GM12878 (cell line): ENCODE data around the gene ZNF527. TPM values are rescaled to one million over a fixed set of nuclear protein-coding genes. Genes with fewer than 3 reads are reported as not detected.

Experiments
- ATAC-seq: fragments of 200-7000 bp; cut with Tn5 transposase; 3 replicates; pipeline ENCODE4 v1.9.1; 2020; ENCODE audit warnings: mild to moderate bottlenecking, moderate library complexity
- BruUV-seq: library from RNA; stranded (reverse); fragments of 400-500 nt; replicated peaks from 2 replicates; lab custom pipeline; 2021; lab: Mats Ljungman, UMichigan
- CTCF ChIA-PET: fragments of 300-600 bp; sonication (Branson Sonifier 250); formaldehyde crosslinking; extraction: SDS; loops from one replicate; lab custom pipeline; 2021; ENCODE audit warnings: inconsistent platforms; lab: Yijun Ruan, JAX
- POLR2A ChIA-PET: fragments of 350-600 bp; formaldehyde crosslinking; extraction: SDS; loops from one replicate; lab custom pipeline; 2021; ENCODE audit warnings: inconsistent platforms; lab: Charles Lee
- RAD21 ChIA-PET: fragments of 300-600 bp; sonication (Branson Sonifier 250); formaldehyde crosslinking; loops from one replicate; lab custom pipeline; 2023; ENCODE audit warnings: antibody characterized with exemption; ENCODE audit not compliant: unreplicated experiment; lab: Charles Lee
- SMC1A ChIA-PET: fragments of 300-600 bp; sonication (Branson Sonifier 250); formaldehyde crosslinking; loops from one replicate; lab custom pipeline; 2023; ENCODE audit not compliant: unreplicated experiment, uncharacterized antibody; lab: Charles Lee
- DNase-seq: peaks from one replicate; pipeline ENCODE4 v3.0.0-alpha.2; 2011; ENCODE audit warnings: low read depth, low spot score
- FAIRE-seq: peaks from 3 replicates; lab custom pipeline; 2011; peaks lifted over from hg19 to GRCh38; lab: Jason Lieb, UNC
- H2AFZ ChIP-seq: 2 replicates; pipeline ENCODE4 v1.6.0; 2011; ENCODE audit warnings: low read depth, low read length, control low read depth; ENCODE audit not compliant: control insufficient read depth
- H3K27ac ChIP-seq: 2 replicates; pipeline ENCODE4 v1.5.1; 2011; ENCODE audit warnings: control low read depth; ENCODE audit not compliant: control insufficient read depth, insufficient read depth
- H3K27me3 ChIP-seq, 2 experiments: replicated peaks in 1 of 2; 2 replicates each; pipeline versions ENCODE4 v1.6.0 to v1.6.1; 2011; ENCODE audit warnings: low read length in 1 of 2; ENCODE audit not compliant: control insufficient read depth in 2 of 2, insufficient read depth in 2 of 2
- H3K36me3 ChIP-seq, 2 experiments: 2 replicates each; pipeline ENCODE4 v1.5.1; 2011; ENCODE audit warnings: low read length in 1 of 2; ENCODE audit not compliant: control insufficient read depth in 2 of 2, insufficient read depth in 2 of 2
- H3K4me1 ChIP-seq: 2 replicates; pipeline ENCODE4 v1.6.1; 2011; ENCODE audit warnings: mild to moderate bottlenecking, low read length, moderate library complexity, mixed read lengths; ENCODE audit not compliant: control insufficient read depth, insufficient read depth
- H3K4me2 ChIP-seq: 2 replicates; pipeline ENCODE4 v1.6.0; 2011; ENCODE audit warnings: control low read depth; ENCODE audit not compliant: control insufficient read depth, insufficient read depth
- H3K4me3 ChIP-seq: fragments of 200-600 bp; sonication (generic); 2 replicates; pipeline ENCODE4 v1.5.1; 2016
- H3K79me2 ChIP-seq: 2 replicates; pipeline ENCODE4 v1.6.0; 2011; ENCODE audit warnings: low read length; ENCODE audit not compliant: control insufficient read depth, insufficient read depth
- H3K9ac ChIP-seq: 2 replicates; pipeline ENCODE4 v1.8.0; 2011; ENCODE audit warnings: low read length, control low read depth, mixed read lengths; ENCODE audit not compliant: control insufficient read depth, insufficient read depth
- H3K9me3 ChIP-seq: replicated peaks from 3 replicates; pipeline ENCODE4 v1.5.1; 2011; ENCODE audit warnings: mild to moderate bottlenecking, low read length; ENCODE audit not compliant: control insufficient read depth, insufficient read depth
- H4K20me1 ChIP-seq: 2 replicates; pipeline ENCODE4 v1.6.0; 2011; ENCODE audit not compliant: control insufficient read depth, insufficient read depth
- FOXM1 ChIP-seq: IDR thresholded peaks from 2 replicates; pipeline ENCODE4 v1.6.1; 2012; ENCODE audit warnings: low read depth, mild to moderate bottlenecking, inconsistent platforms, low read length, moderate library complexity
- GABPA ChIP-seq: IDR thresholded peaks from 2 replicates; pipeline ENCODE4 v1.6.1; 2014; ENCODE audit warnings: antibody characterized with exemption, low read depth, mild to moderate bottlenecking, inconsistent platforms
- HCFC1 ChIP-seq: fragments of 150-350 bp; IDR thresholded peaks from 2 replicates; pipeline ENCODE4 v1.6.1; 2014; ENCODE audit warnings: low read length
- HDGF ChIP-seq: fragments of 450-650 bp; IDR thresholded peaks from 2 replicates; pipeline ENCODE4 v1.6.1; 2016; ENCODE audit warnings: antibody characterized with exemption
- MEF2A ChIP-seq: IDR thresholded peaks from 2 replicates; pipeline ENCODE4 v1.6.1; 2011; ENCODE audit warnings: low read depth, mild to moderate bottlenecking, low read length, moderate library complexity; ENCODE audit not compliant: insufficient read depth
- MXI1 ChIP-seq: fragments of 150-350 bp; IDR thresholded peaks from 2 replicates; pipeline ENCODE4 v1.6.1; 2011; ENCODE audit warnings: low read depth, mild to moderate bottlenecking, inconsistent platforms, low read length, improper control_type of control experiment
- MYC ChIP-seq: IDR thresholded peaks from 2 replicates; pipeline ENCODE4 v1.6.1; 2011; ENCODE audit warnings: mild to moderate bottlenecking, low read length, moderate library complexity, inconsistent platforms; ENCODE audit not compliant: insufficient read depth, insufficient replicate concordance, insufficient read length, severe bottlenecking
- NFXL1 ChIP-seq: fragments of 450-650 bp; IDR thresholded peaks from 2 replicates; pipeline ENCODE4 v1.6.1; 2017; ENCODE audit warnings: antibody characterized with exemption, mild to moderate bottlenecking, borderline replicate concordance
- PAX8 ChIP-seq: fragments of 450-650 bp; IDR thresholded peaks from 2 replicates; pipeline ENCODE4 v1.6.1; 2017; ENCODE audit warnings: mild to moderate bottlenecking, moderate library complexity
- PML ChIP-seq: IDR thresholded peaks from 2 replicates; pipeline ENCODE4 v1.6.1; 2012; ENCODE audit warnings: low read length, inconsistent platforms
- PRDM15 ChIP-seq: fragments of 450-650 bp; formaldehyde crosslinking; IDR thresholded peaks from 2 replicates; pipeline ENCODE4 v1.4.0; 2020; ENCODE audit warnings: mild to moderate bottlenecking, moderate library complexity
- RAD21 ChIP-seq: IDR thresholded peaks from 2 replicates; pipeline ENCODE4 v1.6.1; 2011; ENCODE audit warnings: mild to moderate bottlenecking, low read depth, low read length, moderate library complexity; ENCODE audit not compliant: insufficient read depth
- SPI1 ChIP-seq: IDR thresholded peaks from 2 replicates; pipeline ENCODE4 v1.6.1; 2011; ENCODE audit warnings: low read depth, mild to moderate bottlenecking, low read length, moderate library complexity, borderline replicate concordance; ENCODE audit not compliant: insufficient read depth
- SREBF1 ChIP-seq: IDR thresholded peaks from 2 replicates; pipeline ENCODE4 v1.6.1; 2012; ENCODE audit warnings: mild to moderate bottlenecking, low read length
- SUPT20H ChIP-seq: IDR thresholded peaks from 2 replicates; pipeline ENCODE4 v1.6.1; 2011; ENCODE audit warnings: low read depth, mild to moderate bottlenecking, low read length, moderate library complexity, borderline replicate concordance; ENCODE audit not compliant: control insufficient read depth
- WGBS: methylation state at CpG from one replicate; pipeline ENCODE4 v1.1.6; 2016; ENCODE audit warnings: low lambda C conversion rate; ENCODE audit not compliant: insufficient replicate concordance, insufficient coverage; ENCODE audit errors: missing lambda C conversion rate; 5-methylcytosine and 5-hydroxymethylcytosine counted together
- in situ Hi-C: fragments of 300-500 bp; cut with MboI; formaldehyde crosslinking; loops from 9 replicates; pipeline ENCODE4 v1.14.3; 2018; ENCODE audit warnings: mixed read lengths
- intact Hi-C: fragments of 100-400 bp; cut with micrococcal nuclease; formaldehyde crosslinking; loops from one replicate; pipeline ENCODE4 v1.14.2; 2022; ENCODE audit not compliant: unreplicated experiment
- polyA plus RNA-seq, 11 experiments: library from polyadenylated mRNA; depleted of rRNA in 4 of 11; unstranded in 6 of 11; stranded (reverse) in 5 of 11; fragments of >200 nt; fragmentation: Nextera tagmentation in 4 of 11; fragmentation: Illumina TruSeq in 1 of 11; extraction: Ambion mirVana in 4 of 11; extraction: Trizol in 1 of 11; gene quantifications; 1 replicate in 1 of 11; 2 replicates in 10 of 11; pipeline versions ENCODE4 v1.2.1 to v1.2.3, GENCODE V29; 2011 to 2016; ENCODE audit warnings: inconsistent platforms in 2 of 11, missing spikeins in 2 of 11, low read depth in 1 of 11
- total RNA-seq, 4 experiments: library from RNA; depleted of rRNA in 3 of 4; stranded (reverse); fragments of >200 nt in 3 of 4; fragmentation: Illumina TruSeq in 1 of 4; extraction: Trizol in 1 of 4; gene quantifications; 2 replicates each; pipeline versions ENCODE4 v1.2.1 to v1.2.3, GENCODE V29; 2013 to 2021

Gene ZNF527
- total and polyA plus RNA-seq, 10 of the 15 experiments (the other 5 are each of a cell fraction or from before 2014, with no cell fraction given) = 2.0 to 5.6 (median 3.6) TPM

GRCh38 chr19:37348060-37348459, 22.8 kb upstream of the ZNF527 start:
- Histone ChIP-seq H2AFZ (no peak overlapping the region), H3K9me3 (no peaks in the 10 kb centered on the region; the same call in 2 of the 3 replicates), H3K79me2 (no peaks in the 10 kb centered on the region), H3K4me2 (no peak overlapping the region), H3K9ac (no peak overlapping the region), H3K4me1 (no peaks in the 10 kb centered on the region)
- no TSS peak for BruUV-seq
- no peak for FAIRE-seq
- intact Hi-C loops = no loop called here
- SMC1A ChIA-PET = no interaction called here
- TF ChIP-seq RAD21 (no peak), MEF2A (no peak)
- TF ChIP-seq, all 136 proteins: peak for 0
- CTCF ChIA-PET = no interaction called here
- no peak for DNase-seq
- Histone ChIP-seq H3K27ac (no peak overlapping the region), H4K20me1 (no peaks in the 10 kb centered on the region), H3K36me3 (peaks cover 2 to 14% of the 10 kb centered on the region in 2 experiments), H3K4me3 (no peak overlapping the region), H3K27me3 (no peaks in the 10 kb centered on the region)
- WGBS = 100% methylated on average over 3 of the region's 3 CpGs
- RAD21 ChIA-PET = interaction anchor here (1.1 kb wide), 1 partner anchor 372 kb away, joined by 3 read pairs; no protein-coding TSS in a partner anchor
- in situ Hi-C loops = no loop called here
- ATAC-seq = no peak
- POLR2A ChIA-PET = interaction anchor here (0.6 kb wide), 1 partner anchor 123 kb away, joined by 5 read pairs; no protein-coding TSS in a partner anchor

GRCh38 chr19:37353968-37354367, 16.9 kb upstream of the ZNF527 start:
- intact Hi-C loops = no loop called here
- ATAC-seq (no peak), FAIRE-seq (no peak), DNase-seq (no peak)
- in situ Hi-C loops = no loop called here
- BruUV-seq = no TSS peak
- H3K4me2 ChIP-seq = no peak overlapping the region
- no peak overlapping the region for H3K4me3 ChIP-seq
- ChIA-PET SMC1A (interaction anchor here (1.0 kb wide), 1 partner anchor 257 kb away, joined by 3 read pairs; no protein-coding TSS in a partner anchor), RAD21 (no interaction called here), POLR2A (no interaction called here), CTCF (no interaction called here)
- H3K9me3 ChIP-seq = peaks cover 12% of the 10 kb centered on the region; the same call in 2 of the 3 replicates
- no peak for TF ChIP-seq PML
- TF ChIP-seq PRDM15 = no peak
- no peak for TF ChIP-seq SUPT20H
- TF ChIP-seq HDGF = no peak
- no peak for TF ChIP-seq NFXL1
- TF ChIP-seq FOXM1 = no peak
- no peak for TF ChIP-seq SPI1
- no peak for TF ChIP-seq PAX8
- no peak for TF ChIP-seq MXI1
- no peak for TF ChIP-seq GABPA
- TF ChIP-seq HCFC1 = no peak
- no peak for TF ChIP-seq MYC
- no peak for TF ChIP-seq SREBF1
- peaks cover under 1 to 8% of the 10 kb centered on the region in 2 experiments; a peak in 2 of 4 replicates for H3K36me3 ChIP-seq
- H3K4me1 ChIP-seq = no peaks in the 10 kb centered on the region
- H3K79me2 ChIP-seq = no peaks in the 10 kb centered on the region
- no peaks in the 10 kb centered on the region for H3K27me3 ChIP-seq
- no peak overlapping the region for H3K9ac ChIP-seq
- no peak overlapping the region for H2AFZ ChIP-seq
- no peak overlapping the region for H3K27ac ChIP-seq
- no peaks in the 10 kb centered on the region for H4K20me1 ChIP-seq
